ENCODE results near the gene CNTNAP5.

CNTNAP5 gene

DNA sequence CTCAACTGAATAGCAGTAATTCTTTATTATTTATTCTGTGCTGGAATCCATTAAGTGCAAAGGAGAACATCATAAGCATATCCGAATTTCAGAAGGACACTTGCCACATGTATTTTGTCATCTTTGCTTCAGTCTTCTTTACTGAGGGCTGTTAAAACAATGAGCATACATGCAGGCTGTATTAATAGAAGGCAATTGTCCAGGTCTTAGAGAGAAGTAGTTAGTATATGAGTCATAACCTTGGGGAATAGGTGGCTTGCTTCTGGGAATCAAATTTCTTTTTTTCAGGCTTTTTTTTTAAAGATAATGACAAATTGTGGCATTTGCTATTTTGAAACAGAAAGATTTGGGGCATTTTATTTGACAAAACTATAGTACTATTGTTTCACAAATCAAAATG is 773.5 kb downstream of the CNTNAP5 start:
- H3K27me3 ChIP-seq (ENCODE audit: insufficient read depth, low read length): no peaks in the 10 kb centered on the region
- no peaks in the 10 kb centered on the region for H3K36me3 ChIP-seq (ENCODE audit: insufficient read depth, low read length)
- no peaks in the 10 kb centered on the region for H3K9me3 ChIP-seq (ENCODE audit: low read length)
- no peak overlapping the region for H2AFZ ChIP-seq (ENCODE audit: low read depth, low read length)
- no peak overlapping the region for H3K4me3 ChIP-seq (ENCODE audit: low read length)
- no peaks in the 10 kb centered on the region for H3K4me1 ChIP-seq (ENCODE audit: insufficient read depth, low read length)

DNA sequence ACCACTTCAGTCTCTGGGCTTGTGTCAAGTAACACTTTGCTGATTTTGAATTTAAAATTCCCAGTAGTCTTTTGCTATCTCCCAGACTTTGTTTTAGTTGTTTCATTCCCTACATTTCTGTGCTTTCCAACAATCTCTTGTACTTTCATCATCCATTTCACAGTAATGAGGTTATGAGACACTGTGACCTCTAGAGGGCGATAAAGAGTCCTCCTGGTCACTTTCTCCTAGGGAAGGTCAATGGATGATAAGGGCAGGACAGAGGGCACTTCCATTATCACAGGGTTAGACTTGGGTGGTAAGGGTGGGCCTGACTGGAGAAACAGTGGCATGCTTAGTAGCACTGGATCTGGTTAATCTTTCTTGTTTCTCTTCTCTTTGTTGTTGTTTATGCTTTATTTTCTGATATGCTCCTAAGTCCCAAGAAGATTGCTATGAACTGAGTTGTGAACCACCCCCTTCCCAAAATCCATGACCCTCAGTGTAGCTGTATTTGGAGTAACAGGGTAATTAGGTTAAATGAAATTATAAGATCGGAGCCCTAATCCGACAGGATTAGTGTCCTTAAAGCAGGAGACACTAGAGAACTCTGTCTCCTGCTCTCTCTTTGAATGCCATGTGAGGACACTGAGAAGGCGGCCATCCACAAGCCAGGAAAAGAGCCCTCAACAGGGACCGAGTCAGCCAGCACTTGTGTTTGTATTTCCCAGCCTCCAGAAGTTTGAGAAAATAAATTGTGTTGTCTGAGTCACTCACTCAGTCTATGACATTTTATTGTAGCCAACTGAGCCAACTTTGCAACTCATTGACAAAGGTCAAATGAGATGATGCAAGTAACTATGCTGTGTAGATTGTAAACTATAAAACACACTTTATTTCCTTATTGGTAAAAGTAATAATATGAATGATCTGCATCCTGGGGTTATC is 779.2 kb downstream of the CNTNAP5 start:
- H3K4me1 ChIP-seq (ENCODE audit: insufficient read depth, low read length): no peaks in the 10 kb centered on the region
- no peak overlapping the region for H2AFZ ChIP-seq (ENCODE audit: low read depth, low read length)
- no peaks in the 10 kb centered on the region for H3K27me3 ChIP-seq (ENCODE audit: insufficient read depth, low read length)
- no peaks in the 10 kb centered on the region for H3K9me3 ChIP-seq (ENCODE audit: low read length)
- H3K36me3 ChIP-seq (ENCODE audit: insufficient read depth, low read length): no peaks in the 10 kb centered on the region
- H3K4me3 ChIP-seq (ENCODE audit: low read length): no peak overlapping the region

DNA sequence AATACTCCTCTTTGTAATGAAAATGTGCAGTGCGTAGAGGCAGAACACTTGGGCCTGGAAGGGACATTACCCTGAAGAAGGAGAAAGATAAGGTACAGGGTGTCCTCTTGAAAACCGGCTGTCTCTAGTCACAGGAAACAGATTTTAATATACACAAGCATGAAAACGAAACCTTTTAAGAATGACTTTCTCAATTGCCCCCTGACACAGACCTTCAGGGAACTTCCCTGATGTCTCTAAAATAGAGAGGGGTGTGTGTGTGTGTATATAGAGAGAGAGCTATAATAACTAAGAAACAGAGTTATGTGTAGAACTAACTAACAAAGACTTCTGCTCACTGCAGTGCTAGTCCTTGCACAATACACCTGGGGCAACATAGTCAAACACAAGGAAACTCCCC is 780.0 kb downstream of the CNTNAP5 start:
- Histone ChIP-seq H3K9me3 (ENCODE audit: low read length) (no peaks in the 10 kb centered on the region), H3K4me3 (ENCODE audit: low read length) (no peak overlapping the region), H3K36me3 (ENCODE audit: insufficient read depth, low read length) (no peaks in the 10 kb centered on the region), H3K27me3 (ENCODE audit: insufficient read depth, low read length) (no peaks in the 10 kb centered on the region), H3K4me1 (ENCODE audit: insufficient read depth, low read length) (no peaks in the 10 kb centered on the region), H2AFZ (ENCODE audit: low read depth, low read length) (no peak overlapping the region)

DNA sequence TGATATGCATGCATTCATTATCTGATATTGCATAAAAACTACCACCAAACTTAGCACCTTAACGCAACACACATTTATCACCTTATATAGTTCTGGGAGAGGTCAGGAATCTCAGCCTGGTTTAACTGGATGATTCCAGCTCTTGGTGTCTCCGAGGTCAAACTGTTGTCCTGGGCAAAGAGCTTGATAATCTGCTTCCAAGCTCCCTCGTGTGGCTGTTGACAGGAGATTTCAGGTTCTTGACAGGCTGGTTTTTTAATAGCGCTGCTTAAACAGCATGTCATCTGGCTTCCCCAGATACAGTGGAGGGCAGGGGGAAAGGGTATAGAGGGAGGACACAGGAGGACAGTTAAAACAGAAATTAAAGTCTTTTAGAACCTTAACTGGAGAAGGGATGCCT is 785.0 kb downstream of the CNTNAP5 start:
- H3K27me3 ChIP-seq (ENCODE audit: insufficient read depth, low read length): no peaks in the 10 kb centered on the region

DNA sequence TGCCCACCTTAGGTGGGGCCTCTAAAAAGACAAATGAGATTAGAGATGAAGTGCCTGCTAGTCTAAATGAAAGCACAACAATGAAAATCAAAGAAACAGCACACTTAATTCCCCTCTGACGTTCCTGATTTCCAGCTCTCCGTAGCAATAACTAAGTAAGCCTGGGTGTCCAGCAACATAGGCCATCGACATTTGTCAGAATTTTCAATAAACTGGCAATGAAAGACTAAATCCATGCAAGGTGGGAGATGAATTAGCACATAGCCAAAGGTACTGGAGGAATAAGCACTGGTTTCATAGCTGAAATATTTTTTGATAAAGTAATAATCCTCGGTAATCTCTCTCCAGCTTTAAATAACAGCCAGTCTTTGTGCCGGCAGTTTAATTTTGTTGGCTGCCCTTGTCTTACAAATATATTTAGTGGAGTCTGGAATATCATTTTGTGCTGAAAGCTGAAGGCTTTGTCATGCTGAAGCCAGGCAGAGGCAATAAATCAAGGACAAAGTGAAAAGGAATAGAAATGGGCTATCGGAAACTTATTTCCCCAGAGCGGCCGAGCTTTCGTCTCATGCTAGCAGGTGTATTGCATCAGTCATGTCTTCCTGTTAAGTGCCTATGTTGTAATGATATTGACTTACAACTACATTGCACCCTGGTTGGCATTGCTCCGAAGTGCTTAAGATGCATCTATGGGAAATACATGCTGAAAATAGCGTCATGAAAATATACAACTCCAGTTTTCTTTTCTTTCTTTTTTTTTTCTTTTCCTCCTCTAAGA is 790.1 kb downstream of the CNTNAP5 start:
- no peaks in the 10 kb centered on the region for H3K36me3 ChIP-seq (ENCODE audit: insufficient read depth, low read length)
- H3K4me1 ChIP-seq (ENCODE audit: insufficient read depth, low read length): no peaks in the 10 kb centered on the region
- no peaks in the 10 kb centered on the region for H3K9me3 ChIP-seq (ENCODE audit: low read length)
- no peak overlapping the region for H2AFZ ChIP-seq (ENCODE audit: low read depth, low read length)
- no peak overlapping the region for H3K4me3 ChIP-seq (ENCODE audit: low read length)
- H3K27me3 ChIP-seq (ENCODE audit: insufficient read depth, low read length): no peaks in the 10 kb centered on the region

More for the DNA sequence above, 785.0 kb downstream of the CNTNAP5 start:
- no peaks in the 10 kb centered on the region for H3K36me3 ChIP-seq (ENCODE audit: insufficient read depth, low read length)
- no peaks in the 10 kb centered on the region for H3K4me1 ChIP-seq (ENCODE audit: insufficient read depth, low read length)
- no peak overlapping the region for H2AFZ ChIP-seq (ENCODE audit: low read depth, low read length)
- no peaks in the 10 kb centered on the region for H3K9me3 ChIP-seq (ENCODE audit: low read length)
- H3K4me3 ChIP-seq (ENCODE audit: low read length): no peak overlapping the region

DNA sequence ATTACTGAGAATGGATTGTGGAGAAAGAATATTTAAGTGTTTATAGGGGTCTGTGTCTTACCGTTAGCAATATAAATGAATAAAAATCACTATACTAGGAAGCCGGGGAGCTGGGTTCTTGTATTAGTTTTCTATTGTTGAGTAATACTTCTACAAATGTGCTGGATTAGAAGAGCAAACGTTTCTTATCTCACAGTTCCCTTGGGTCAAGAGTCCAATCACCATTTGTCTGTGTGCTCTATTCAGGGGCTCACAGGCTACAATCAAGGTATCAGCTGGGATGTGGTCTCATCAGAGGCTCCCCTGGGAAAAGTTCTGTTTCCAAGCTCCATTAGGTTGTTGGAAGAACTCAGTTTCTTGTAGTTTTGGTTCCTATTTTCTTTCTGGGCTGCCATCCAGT is 790.9 kb downstream of the CNTNAP5 start:
- Histone ChIP-seq H3K9me3 (ENCODE audit: low read length) (no peaks in the 10 kb centered on the region), H3K27me3 (ENCODE audit: insufficient read depth, low read length) (no peaks in the 10 kb centered on the region), H3K4me3 (ENCODE audit: low read length) (no peak overlapping the region), H3K4me1 (ENCODE audit: insufficient read depth, low read length) (no peaks in the 10 kb centered on the region), H3K36me3 (ENCODE audit: insufficient read depth, low read length) (no peaks in the 10 kb centered on the region), H2AFZ (ENCODE audit: low read depth, low read length) (no peak overlapping the region)

DNA sequence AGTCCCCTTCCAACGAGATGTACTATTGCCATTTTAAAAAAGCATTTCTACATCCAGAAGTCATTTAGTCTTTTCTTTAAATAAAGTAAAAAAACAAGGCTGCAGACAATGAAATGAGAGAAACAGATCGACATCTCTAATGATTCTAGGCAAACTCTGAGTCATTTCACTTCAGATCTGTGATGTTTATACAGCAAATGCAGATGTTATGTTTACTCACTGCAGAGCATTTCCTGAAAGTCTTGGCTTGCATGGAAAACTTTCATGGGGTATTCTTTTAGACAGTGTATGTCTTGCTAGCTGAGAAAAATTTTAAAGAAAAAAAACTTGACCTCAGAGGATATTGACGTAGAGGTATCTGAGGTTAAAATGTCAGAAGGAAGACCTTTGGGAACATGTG is 797.4 kb downstream of the CNTNAP5 start:
- Histone ChIP-seq H3K36me3 (ENCODE audit: insufficient read depth, low read length) (no peaks in the 10 kb centered on the region), H3K4me3 (ENCODE audit: low read length) (no peak overlapping the region), H3K27me3 (ENCODE audit: insufficient read depth, low read length) (no peaks in the 10 kb centered on the region), H2AFZ (ENCODE audit: low read depth, low read length) (no peak overlapping the region), H3K4me1 (ENCODE audit: insufficient read depth, low read length) (no peaks in the 10 kb centered on the region), H3K9me3 (ENCODE audit: low read length) (no peaks in the 10 kb centered on the region)

DNA sequence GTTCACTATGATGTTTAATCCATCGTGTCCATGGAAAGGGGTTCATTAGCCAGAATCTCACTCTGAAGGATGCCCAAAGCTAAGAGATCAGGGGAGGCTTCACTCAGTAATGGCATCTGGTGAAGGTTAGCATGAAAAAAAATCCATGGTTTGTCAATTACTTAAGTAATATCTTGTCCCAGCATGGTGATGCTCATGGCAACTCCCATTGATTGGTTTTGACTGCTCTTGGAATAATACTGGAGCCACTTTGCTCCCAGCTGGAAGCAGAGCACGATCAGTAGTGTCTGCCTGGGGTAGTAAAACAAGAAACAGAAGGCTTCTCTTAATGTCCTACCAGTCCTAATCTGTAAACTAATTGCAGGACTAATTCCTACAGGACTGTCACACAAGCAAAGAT is 799.4 kb downstream of the CNTNAP5 start:
- Histone ChIP-seq H2AFZ (ENCODE audit: low read depth, low read length) (no peak overlapping the region), H3K9me3 (ENCODE audit: low read length) (no peaks in the 10 kb centered on the region), H3K27me3 (ENCODE audit: insufficient read depth, low read length) (no peaks in the 10 kb centered on the region), H3K36me3 (ENCODE audit: insufficient read depth, low read length) (no peaks in the 10 kb centered on the region), H3K4me1 (ENCODE audit: insufficient read depth, low read length) (no peaks in the 10 kb centered on the region), H3K4me3 (ENCODE audit: low read length) (no peak overlapping the region)

DNA sequence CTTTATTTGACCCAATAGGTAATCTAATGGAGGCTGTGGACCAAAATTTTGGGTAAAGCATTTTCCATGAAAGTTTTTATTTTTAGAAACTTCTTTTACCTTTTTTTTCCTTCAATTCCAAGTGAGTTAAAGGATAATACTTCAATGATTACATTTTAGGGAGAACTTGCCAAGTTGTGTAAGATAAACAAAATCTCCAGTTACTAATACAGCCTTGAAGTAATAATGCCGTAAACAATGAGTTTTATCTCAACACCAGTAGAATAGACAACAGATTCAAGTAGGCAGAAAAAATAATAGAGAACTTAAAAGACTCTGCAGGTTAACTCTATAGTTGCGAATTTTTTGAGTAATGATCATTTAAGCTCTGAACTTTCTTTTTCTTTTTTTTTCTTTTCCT is 807.4 kb downstream of the CNTNAP5 start:
- H2AFZ ChIP-seq (ENCODE audit: low read depth, low read length): no peak overlapping the region

DNA sequence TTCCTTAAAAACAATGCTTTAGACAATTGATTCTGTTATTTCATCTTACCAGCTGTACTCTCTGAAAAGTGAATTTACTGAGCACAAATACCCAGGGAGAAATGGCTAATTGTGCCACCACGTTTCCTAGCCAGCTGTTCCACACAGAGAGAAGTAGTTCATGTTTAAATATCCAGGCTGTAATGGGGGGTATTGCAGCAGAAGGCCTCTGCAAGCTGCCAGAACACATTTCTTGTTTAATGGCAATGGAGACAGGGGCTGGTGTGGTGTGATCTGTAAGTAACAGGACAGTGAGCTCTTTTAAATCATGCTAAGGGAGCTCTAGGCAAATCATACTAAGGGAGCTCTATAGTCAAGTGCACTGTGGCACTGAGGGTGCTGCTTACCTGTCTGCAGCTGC is 809.2 kb downstream of the CNTNAP5 start:
- H2AFZ ChIP-seq (ENCODE audit: low read depth, low read length): no peak overlapping the region
- no peaks in the 10 kb centered on the region for H3K27me3 ChIP-seq (ENCODE audit: insufficient read depth, low read length)
- no peaks in the 10 kb centered on the region for H3K9me3 ChIP-seq (ENCODE audit: low read length)
- H3K36me3 ChIP-seq (ENCODE audit: insufficient read depth, low read length): no peaks in the 10 kb centered on the region
- no peaks in the 10 kb centered on the region for H3K4me1 ChIP-seq (ENCODE audit: insufficient read depth, low read length)
- no peak overlapping the region for H3K4me3 ChIP-seq (ENCODE audit: low read length)

More for the DNA sequence above, 807.4 kb downstream of the CNTNAP5 start:
- Histone ChIP-seq H3K4me1 (ENCODE audit: insufficient read depth, low read length) (no peaks in the 10 kb centered on the region), H3K9me3 (ENCODE audit: low read length) (no peaks in the 10 kb centered on the region), H3K4me3 (ENCODE audit: low read length) (no peak overlapping the region), H3K36me3 (ENCODE audit: insufficient read depth, low read length) (no peaks in the 10 kb centered on the region), H3K27me3 (ENCODE audit: insufficient read depth, low read length) (no peaks in the 10 kb centered on the region)

DNA sequence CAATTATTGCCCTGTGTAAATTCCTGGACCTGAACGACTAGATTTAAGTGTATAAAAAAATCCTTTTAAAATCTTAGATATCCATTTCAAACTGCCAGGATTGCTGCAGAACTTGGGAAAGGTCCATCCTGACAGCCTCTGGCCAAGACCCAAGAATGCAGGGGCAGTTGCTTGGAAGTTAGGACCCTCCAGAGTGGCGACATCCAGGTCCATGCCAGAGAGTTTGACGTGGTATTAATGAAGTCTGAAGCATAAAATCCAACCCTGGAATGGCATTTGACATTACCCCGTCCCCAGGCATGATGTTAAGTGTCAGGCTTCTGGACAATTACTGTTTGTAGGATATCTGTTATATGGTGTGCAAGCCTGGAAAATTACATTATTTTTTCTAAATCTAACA is 810.2 kb downstream of the CNTNAP5 start:
- Histone ChIP-seq H3K4me3 (ENCODE audit: low read length) (no peak overlapping the region), H3K4me1 (ENCODE audit: insufficient read depth, low read length) (no peaks in the 10 kb centered on the region), H3K27me3 (ENCODE audit: insufficient read depth, low read length) (no peaks in the 10 kb centered on the region), H3K9me3 (ENCODE audit: low read length) (no peaks in the 10 kb centered on the region), H2AFZ (ENCODE audit: low read depth, low read length) (no peak overlapping the region), H3K36me3 (ENCODE audit: insufficient read depth, low read length) (no peaks in the 10 kb centered on the region)

DNA sequence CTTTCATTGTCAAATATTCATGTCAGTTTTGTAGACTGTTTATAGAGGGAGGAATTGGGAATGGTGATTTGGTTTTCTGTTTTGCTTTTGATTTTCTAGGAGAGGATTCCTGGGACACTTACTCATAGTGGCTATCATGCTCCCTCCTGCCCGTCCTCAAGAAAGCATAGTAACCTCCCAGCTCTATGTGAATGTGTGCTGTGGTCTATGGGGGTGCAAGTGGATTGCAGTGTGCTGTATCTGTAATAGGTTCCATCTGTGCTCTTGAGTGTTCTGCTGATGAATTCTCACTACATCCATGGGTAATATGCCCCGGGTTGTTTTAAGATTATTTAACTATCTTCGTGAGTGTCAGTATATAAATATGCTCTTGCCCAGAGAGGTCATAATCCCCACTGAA is 811.3 kb downstream of the CNTNAP5 start:
- Histone ChIP-seq H3K4me3 (ENCODE audit: low read length) (no peak overlapping the region), H3K27me3 (ENCODE audit: insufficient read depth, low read length) (no peaks in the 10 kb centered on the region), H3K36me3 (ENCODE audit: insufficient read depth, low read length) (no peaks in the 10 kb centered on the region), H2AFZ (ENCODE audit: low read depth, low read length) (no peak overlapping the region), H3K9me3 (ENCODE audit: low read length) (no peaks in the 10 kb centered on the region), H3K4me1 (ENCODE audit: insufficient read depth, low read length) (no peaks in the 10 kb centered on the region)

DNA sequence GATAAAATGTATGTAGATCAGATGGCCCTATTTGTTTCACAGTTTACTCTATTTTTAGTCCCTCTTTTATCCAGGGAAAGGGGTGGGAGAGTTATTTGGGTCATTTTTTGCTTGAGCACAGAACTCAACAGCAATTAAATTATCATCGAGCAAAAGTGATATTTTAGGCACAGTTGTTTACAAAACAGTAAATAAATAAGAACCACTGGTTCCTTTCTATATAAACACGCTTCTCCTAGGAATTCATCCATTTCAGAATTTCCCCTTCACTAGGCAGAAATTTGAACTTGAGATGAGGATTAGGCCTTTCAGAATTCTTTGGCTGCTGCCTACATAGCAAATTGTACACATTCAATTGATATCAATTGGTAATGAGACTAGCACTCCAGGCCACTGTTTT is 812.4 kb downstream of the CNTNAP5 start:
- Histone ChIP-seq H3K27me3 (ENCODE audit: insufficient read depth, low read length) (no peaks in the 10 kb centered on the region), H2AFZ (ENCODE audit: low read depth, low read length) (no peak overlapping the region), H3K4me3 (ENCODE audit: low read length) (no peak overlapping the region), H3K36me3 (ENCODE audit: insufficient read depth, low read length) (no peaks in the 10 kb centered on the region), H3K9me3 (ENCODE audit: low read length) (no peaks in the 10 kb centered on the region), H3K4me1 (ENCODE audit: insufficient read depth, low read length) (no peaks in the 10 kb centered on the region)
